ENCODE data around the gene NBEA.

NBEA gene

GRCh38 chr13:35356572-35356971 is 414.5 kb downstream of the NBEA start:
- ChIA-PET POLR2A (no interaction called here), CTCF (no interaction called here)
- Histone ChIP-seq H3K9me3 (ENCODE audit: control insufficient read depth, insufficient read depth, low read depth, low read length) (no peaks in the 10 kb centered on the region), H3K4me3 (ENCODE audit: low read depth, low read length) (no peak overlapping the region), H3K36me3 (ENCODE audit: control insufficient read depth in 2 of 2, insufficient read depth in 1 of 2, low read length in 2 of 2) (no peaks in the 10 kb centered on the region), H3K27ac (ENCODE audit: extremely low read depth, low read depth, low read length) (no peak overlapping the region), H3K4me1 (ENCODE audit: control insufficient read depth, insufficient read depth, low read length) (no peaks in the 10 kb centered on the region)
- TF ChIP-seq ZNF48 (tag by site-specific recombination; IDR thresholded peaks at IDR 0.05) (no peak), ZSCAN5A (tag by site-specific recombination; IDR thresholded peaks at IDR 0.05) (no peak), TSHZ1 (tag by site-specific recombination; IDR thresholded peaks at IDR 0.05; ENCODE audit: borderline replicate concordance) (no peak)

- H3K4me3 ChIP-seq (ENCODE audit: low read depth, low read length): no peak overlapping the region
- no peaks in the 10 kb centered on the region for H3K36me3 ChIP-seq (ENCODE audit: control insufficient read depth in 2 of 2, insufficient read depth in 1 of 2, low read length in 2 of 2)
- POLR2A ChIA-PET: no interaction called here
- CTCF ChIA-PET: no interaction called here
- no peaks in the 10 kb centered on the region for H3K9me3 ChIP-seq (ENCODE audit: control insufficient read depth, insufficient read depth, low read depth, low read length)
- H3K27ac ChIP-seq (ENCODE audit: extremely low read depth, low read depth, low read length): no peak overlapping the region
- no peaks in the 10 kb centered on the region for H3K4me1 ChIP-seq (ENCODE audit: control insufficient read depth, insufficient read depth, low read length)
- TF ChIP-seq ZNF449 (tag by site-specific recombination; IDR thresholded peaks at IDR 0.05): no peak
Observed at GRCh38 chr13:35365883-35366282, 423.8 kb downstream of the NBEA start.

GRCh38 chr13:35367586-35367985 is 425.5 kb downstream of the NBEA start:
- Histone ChIP-seq H3K36me3 (ENCODE audit: control insufficient read depth in 2 of 2, insufficient read depth in 1 of 2, low read length in 2 of 2) (no peaks in the 10 kb centered on the region), H3K9me3 (ENCODE audit: control insufficient read depth, insufficient read depth, low read depth, low read length) (no peaks in the 10 kb centered on the region), H3K4me1 (ENCODE audit: control insufficient read depth, insufficient read depth, low read length) (no peaks in the 10 kb centered on the region), H3K27ac (ENCODE audit: extremely low read depth, low read depth, low read length) (no peak overlapping the region), H3K4me3 (ENCODE audit: low read depth, low read length) (no peak overlapping the region)
- TF ChIP-seq ZSCAN18 (tag by site-specific recombination; IDR thresholded peaks at IDR 0.05) (no peak), ZNF529 (tag by site-specific recombination; IDR thresholded peaks at IDR 0.05; ENCODE audit: insufficient replicate concordance) (no peak), PRDM1 (tag by site-specific recombination; IDR thresholded peaks at IDR 0.05) (no peak), ZNF48 (tag by site-specific recombination; IDR thresholded peaks at IDR 0.05) (no peak), ZNF639 (tag by site-specific recombination; IDR thresholded peaks at IDR 0.05) (no peak), ZNF558 (tag by site-specific recombination; IDR thresholded peaks at IDR 0.05) (no peak)
- ChIA-PET CTCF (interaction anchor here (0.6 kb wide), 1 partner anchor 917 kb away, joined by 3 read pairs; no protein-coding TSS in a partner anchor), POLR2A (no interaction called here)
